AG08395 (cell line): Measurements from ENCODE around the gene MLXIPL.
"Not testable (repeated sequence)": the region's sequence is repeated elsewhere in the genome, so short reads cannot be mapped to it uniquely, and the experiment has no call there.

Experiments
- DNase-seq: peaks from one replicate; pipeline ENCODE4 v3.0.0; 2012; ENCODE audit warnings: mixed read lengths, low spot score

The MLXIPL gene, protein sequence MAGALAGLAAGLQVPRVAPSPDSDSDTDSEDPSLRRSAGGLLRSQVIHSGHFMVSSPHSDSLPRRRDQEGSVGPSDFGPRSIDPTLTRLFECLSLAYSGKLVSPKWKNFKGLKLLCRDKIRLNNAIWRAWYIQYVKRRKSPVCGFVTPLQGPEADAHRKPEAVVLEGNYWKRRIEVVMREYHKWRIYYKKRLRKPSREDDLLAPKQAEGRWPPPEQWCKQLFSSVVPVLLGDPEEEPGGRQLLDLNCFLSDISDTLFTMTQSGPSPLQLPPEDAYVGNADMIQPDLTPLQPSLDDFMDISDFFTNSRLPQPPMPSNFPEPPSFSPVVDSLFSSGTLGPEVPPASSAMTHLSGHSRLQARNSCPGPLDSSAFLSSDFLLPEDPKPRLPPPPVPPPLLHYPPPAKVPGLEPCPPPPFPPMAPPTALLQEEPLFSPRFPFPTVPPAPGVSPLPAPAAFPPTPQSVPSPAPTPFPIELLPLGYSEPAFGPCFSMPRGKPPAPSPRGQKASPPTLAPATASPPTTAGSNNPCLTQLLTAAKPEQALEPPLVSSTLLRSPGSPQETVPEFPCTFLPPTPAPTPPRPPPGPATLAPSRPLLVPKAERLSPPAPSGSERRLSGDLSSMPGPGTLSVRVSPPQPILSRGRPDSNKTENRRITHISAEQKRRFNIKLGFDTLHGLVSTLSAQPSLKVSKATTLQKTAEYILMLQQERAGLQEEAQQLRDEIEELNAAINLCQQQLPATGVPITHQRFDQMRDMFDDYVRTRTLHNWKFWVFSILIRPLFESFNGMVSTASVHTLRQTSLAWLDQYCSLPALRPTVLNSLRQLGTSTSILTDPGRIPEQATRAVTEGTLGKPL

DNA sequence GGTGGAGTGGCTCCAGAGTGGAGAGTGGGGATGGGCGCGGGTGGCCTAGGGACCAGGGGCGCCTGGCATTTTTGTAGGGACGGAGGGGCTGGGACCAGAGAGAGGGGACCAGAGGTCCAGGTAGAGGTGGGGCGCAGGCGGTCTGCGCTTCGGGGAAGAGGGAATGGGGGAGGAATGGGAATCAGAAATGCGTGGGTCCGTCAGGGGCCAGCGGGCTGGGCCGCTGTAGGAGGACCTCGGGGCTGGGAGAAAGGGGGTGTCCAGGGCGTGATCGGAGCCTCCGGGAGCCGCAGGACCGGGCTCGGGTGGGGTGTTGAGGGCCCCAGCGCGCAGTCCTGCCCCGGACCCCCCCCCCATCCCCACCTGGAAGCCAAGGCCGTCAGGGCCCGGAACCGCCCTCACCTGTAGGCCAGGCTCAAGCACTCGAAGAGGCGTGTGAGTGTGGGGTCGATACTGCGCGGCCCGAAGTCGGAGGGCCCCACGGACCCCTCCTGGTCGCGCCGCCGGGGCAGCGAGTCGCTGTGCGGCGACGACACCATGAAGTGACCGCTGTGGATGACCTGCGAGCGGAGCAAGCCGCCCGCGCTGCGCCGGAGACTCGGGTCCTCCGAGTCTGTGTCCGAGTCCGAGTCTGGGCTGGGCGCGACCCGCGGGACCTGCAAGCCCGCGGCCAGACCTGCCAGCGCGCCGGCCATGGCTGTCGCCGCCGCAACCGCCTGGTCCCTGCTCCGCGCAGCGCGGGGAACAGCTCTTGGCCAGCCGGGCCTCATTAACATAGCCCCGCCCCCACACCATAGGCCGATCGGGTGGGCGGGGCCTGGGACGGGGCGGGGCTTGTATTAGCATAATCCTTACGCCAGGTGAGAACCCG is at the start of gene MLXIPL:
MLXIPL (minus strand) TSS at position 725 of the 871 bp plus-strand sequence; CDS start at position 695, 30 bp downstream.
- peak; percentile 90 for DNase-seq

DNA sequence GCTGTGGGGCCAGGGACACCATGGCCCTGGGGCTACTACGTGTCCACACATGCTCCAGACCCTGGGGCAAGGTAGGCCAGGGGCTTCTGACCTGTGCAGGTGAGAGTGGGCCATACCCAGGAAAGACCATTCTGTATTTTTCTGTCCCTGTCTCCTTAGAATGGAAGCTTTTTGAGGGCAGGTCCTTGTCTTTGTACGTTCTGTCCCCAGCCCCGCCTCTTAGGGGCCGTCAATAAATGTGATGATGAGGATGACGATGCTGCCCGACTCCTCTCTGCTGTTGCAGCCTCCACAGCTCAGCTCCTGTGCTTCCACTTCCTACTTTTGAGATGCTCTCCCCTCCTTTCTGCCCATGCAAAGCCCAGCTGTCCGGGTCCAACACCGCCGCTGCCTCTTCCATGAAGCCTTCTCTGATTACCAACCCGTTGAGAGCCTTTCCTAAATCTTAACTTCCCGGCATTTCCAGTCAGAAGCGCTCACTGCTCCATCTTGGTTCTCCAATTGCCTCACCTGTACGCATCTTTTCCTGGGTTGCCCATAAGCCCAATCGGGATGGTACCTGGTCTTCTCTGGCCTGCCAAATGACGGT is 47.6 kb upstream of the MLXIPL start:
- DNase-seq = no peak

DNA sequence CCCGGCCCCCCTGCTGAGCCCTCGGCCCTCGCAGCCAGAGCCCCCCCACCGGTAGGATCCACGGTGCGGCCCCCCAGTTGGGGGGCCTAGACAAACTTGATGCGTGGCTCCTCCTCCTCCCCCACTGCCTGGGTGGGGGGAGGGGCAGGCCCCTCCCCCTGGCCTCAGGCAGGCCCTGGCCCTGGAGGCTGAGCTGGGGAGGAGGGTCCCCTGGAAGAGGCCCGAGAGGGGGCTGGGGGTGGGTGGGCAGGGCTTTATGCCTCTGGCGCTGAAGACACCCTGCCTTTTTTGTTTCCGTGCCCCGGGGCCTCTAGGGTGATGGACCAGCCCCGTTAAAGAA is 47.0 kb upstream of the MLXIPL start:
- DNase-seq = no peak

DNA sequence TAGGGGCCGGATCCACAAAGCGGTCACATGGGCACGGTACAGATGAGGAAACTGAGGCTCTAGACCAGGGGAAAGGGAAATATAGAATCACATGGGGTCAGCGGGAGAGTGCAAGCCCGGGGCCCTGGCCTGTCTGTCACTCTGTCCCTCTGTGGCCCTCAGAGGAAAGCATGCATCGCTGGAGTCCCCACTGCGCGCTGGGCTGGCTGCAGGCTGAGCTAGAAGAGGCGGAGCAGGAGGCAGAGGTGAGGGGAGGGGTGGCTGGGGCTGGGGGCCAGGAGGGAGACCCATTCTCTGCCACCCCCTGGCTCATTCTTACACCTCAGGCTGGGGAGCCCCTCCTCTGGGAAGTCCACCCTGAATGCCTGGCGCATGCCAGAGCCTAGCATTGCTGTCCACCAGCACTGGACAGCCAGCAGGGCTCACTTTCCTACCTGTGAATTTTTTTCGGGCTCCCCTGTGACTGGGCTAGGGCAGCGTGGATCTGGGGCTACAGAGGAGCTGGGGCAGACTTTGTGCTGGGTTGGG is 45.6 kb upstream of the MLXIPL start:
- DNase-seq = no peak

DNA sequence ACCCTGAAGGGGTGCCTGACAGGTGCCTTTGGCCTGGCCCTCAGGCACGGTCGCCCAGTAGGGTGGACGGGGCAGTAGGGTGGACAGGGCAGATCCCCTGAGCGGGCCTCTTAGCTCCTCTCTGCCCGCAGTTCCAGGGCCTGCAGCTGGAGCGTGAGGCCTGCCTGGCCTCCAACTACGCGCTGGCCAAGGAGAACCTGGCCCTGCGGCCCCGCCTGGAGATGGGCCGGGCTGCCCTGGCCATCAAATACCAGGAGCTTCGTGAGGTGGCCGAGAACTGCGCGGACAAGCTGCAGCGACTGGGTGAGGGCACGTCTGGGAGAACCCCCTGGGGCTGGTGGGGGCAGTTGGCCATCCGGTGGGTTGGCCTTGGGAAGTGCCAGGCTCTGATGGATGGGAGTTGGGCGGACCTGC is 45.0 kb upstream of the MLXIPL start:
- DNase-seq = no peak

DNA sequence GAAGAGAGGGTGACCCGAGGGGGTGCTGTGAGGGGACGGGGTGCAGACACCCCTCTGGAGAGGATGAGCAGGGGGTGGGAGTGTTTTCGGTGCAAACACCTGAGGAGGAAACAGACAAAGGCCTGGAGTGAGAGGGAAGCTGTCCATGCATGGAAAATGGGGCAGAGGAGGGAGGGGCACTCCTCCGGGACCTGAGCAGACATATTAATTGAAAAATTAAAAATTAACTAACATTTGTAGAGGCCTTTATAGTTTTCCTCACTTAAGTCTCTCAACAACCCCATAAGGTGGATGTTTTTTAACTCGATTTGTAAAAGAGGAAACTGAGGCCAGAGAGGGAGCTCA is 44.5 kb upstream of the MLXIPL start:
- no peak for DNase-seq

DNA sequence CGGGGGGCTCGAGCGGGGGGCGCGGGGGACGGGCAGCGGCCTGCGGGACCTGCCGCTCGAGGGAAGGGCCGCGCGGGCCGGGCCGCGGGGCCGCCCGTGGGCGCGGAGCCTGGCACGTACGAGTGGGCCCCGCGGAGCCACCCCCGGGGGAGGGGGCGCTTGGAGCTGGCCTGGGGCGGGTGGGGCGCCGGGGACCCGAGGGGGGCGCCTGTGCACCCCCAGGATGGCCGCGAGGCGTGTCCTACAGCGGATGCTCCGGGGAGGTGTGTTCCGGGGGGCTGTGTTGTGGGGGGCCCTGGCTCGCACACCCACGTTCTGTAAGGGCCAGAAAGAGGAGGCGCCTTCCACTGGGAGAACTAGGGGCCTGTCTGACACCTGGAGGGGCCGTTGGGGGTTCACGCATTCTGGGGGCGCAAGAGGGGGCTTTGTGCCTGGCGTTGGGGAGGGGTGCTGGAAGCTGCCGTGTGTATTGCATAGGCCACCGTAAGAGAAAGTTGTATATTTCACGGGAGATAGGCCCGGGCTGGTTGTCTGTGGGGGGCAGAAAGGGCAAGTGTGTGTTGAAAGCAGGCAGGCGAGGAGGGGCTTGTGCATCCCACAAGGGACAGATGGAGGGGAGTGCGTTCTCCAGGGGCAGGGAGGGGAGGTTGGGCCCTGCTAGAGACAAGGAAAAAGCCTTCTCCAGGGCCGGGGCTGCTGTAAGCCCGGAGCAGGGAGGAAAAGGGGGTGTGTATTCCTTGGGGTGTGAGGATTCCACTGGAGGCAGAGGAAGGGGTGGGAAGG is 44.0 kb upstream of the MLXIPL start:
- peak; percentile 22 for DNase-seq

DNA sequence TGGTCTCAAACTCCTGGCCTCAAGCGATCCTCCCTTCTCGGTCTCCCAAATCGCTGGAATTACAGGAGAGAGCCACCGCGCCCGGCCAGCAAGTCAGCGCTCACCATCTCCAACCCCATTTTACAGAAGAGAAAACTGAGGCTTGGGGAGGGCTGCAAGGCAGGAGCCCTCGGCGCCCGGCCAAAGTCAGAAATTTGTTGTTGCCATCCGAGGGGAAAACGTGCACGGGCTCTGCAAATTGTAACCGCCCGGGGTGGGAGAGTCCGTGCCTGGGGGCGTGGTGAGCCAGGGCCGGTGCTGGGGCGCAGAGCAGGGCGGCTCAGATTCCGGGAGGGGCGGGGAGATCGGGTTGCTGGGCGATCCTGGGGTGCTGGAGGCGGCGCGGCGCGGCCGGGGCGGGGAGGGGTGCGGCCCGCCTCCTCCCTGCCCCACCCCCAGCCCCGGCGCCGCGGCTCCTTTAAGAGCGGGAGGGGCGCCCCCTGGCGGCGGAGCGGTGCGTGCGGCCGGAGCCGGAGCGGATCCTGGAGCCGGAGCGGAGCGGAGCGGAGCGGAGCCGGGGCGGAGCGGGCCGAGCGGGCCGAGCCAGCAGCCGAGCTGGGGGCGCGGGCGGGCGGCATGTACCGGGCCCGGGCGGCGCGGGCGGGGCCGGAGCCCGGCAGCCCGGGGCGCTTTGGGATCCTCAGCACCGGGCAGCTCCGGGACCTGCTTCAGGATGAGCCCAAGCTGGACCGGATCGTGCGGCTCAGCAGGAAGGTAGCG is 43.2 kb upstream of the MLXIPL start, which contains the start of gene VPS37D:
VPS37D (plus strand) TSS at position 488 of the 759 bp plus-strand sequence; CDS start at position 616, 128 bp downstream.
- DNase-seq = peak; percentile 97

DNA sequence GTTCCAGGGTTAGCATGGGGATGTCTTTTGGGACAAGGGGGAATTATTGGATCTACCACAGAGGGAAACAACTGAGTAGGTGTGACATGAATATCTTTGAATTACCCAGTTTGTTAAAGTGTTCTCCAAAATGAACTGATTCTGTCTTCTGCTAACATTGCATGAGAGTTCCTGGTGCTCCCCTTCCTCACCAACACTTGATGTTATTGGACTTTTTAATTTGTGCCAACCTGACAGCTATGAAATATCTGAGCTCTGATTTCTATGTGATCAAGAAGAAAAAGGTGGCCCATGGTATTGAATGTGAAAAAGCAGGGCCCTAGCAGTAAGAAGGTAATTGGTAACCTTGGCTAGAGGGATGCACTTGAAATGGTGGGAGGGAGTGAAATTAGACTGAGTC is 38.7 kb upstream of the MLXIPL start:
- DNase-seq = no peak

DNA sequence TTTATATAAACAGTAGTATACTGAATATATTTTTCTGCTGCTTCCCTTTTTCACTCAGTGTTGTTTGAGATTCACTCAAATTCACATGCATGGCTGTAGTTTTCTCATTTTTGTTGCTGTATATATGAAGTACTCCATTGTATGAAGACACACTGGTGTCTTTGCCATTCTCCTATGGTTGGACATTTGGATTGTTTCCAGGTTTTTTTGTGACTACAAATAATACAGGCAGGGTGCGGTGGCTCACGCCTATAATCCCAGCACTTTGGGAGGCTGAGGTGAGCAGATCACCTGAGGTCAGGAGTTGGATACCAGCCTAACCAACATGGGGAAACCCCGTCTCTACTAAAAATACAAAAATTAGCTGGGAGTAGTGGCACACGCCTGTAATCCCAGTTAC is 36.3 kb upstream of the MLXIPL start:
- not testable (repeated sequence) for DNase-seq

DNA sequence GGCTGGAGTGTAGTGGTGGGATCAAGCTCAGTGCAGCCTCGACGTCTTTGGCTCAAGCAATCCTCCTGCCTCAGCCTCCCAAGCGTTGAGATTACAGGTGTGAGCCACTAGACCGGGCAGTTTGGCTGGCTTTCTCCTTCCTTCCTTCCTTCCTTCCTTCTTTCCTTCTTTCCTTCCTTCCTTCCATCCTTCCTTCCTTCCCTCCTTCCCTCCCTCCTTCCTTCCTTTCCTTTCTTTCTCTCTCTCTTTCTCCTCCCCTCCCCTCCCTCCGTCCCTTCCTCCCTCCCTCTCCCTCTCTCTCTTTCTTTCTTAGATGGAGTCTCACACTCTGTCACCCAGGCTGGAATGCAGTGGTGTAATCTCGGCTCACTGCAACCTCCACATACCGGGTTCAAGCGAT is 35.7 kb upstream of the MLXIPL start:
- no peak for DNase-seq

DNA sequence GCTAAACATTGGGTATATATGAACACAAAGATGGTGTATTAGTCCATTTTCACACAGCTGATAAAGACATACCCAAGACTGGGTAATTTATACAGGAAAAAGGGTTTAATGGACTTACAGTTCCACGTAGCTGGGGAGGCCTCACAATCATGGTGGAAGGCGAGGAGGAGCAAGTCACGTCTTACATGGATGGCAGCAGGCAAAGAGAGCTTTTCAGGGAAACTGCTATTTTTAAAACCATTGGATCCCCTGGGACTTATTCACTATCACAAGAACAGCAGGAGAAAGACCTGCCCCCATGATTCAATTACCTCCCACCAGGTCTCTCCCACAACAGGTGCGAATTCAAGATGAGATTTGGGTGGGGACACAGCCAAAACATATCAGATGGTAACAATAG is 31.0 kb upstream of the MLXIPL start:
- DNase-seq = not testable (repeated sequence)

DNA sequence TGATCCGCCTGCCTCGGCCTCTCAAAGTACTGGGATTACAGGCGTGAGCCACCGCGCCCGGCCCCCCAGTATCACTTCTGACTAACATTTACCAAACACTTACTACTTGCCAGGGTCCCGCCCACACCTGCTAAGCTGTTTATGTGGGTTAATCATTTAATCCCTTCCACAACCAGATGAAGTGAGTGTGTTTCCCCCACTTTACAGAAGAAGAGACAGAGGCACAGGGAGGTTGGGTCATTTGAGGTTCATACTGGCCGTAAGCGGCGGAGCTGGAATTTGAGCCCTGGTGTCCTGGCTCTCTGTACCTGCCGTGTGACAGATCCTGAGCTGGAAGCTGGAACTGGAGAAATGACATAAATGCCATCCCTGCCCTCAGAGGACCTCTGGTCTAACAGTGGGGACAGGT is 28.2 kb upstream of the MLXIPL start:
- DNase-seq = no peak

DNA sequence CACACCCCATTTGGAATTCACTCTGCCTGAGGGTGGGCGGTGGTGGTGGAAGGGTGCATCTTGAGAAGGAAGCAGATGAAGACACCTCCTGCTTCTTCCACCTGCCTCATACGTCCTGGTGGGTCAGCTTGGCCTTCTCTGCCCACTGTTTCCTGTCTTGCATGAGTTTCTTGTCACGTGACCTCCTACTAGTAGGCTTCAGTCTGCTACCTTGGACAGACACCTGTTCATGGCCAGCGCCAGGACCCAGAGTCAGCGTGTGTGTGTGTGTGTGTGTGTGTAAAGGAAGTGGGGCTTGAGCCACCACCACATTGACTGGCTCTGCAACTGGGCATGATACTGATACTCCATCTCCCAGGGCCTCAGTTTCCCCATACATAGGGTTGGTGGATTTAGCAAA is 26.2 kb upstream of the MLXIPL start:
- no peak for DNase-seq

DNA sequence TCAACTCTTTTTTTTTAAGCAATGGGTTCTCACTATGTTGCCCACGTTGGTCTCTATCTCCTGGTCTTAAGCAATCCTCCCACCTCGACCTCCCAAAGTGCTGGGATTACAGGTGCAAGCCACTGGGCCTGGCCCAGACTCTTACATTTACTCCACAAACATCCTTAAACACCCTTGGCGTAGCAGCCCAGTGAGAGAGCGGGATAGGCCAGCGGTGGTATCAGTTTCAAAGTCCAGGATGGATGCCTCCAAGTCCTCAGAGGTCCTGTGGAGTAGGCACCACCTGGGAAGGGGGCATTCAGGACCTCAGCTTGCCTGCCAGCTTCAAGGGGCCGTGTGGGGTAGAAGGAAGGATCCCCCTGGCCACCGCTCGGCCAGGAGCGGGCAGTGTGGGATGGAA is 25.3 kb upstream of the MLXIPL start:
- DNase-seq = no peak

DNA sequence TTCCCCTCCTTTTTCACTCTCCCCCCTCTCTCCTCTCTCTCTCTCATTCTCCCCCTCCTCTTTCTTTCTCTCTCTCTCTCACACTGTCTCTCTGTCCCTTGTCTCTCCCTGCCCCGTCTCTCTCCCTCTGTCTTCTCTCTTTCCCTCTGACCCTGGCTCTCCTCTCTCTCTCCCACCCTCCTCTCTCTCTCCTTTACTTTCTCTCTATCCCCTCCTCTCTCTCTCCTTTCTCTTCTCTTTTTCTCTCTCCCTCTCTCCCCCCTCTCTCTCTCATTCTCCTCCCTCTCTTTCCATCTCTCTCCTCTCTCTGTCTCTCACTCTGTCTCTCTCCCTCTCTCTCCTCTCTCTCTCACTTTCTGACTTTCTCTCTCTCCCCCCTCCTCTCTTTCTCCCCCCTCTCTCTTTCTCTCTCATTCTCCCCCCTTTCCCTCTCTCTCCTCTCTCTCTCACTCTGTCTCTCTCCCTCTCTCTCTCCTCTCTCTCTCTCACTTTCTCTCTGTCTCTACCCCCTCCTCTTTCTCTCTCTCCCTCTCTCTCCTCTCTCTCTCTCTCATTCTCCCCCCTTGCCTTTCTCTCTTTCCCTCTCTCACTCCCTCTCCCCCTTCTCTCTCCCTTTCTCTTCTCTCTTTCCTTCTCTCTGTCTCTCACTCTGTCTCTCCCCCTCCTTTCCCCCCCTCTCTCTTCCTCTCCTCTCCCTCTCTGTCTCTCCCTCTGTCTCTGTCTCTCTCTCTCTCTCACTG is 24.4 kb upstream of the MLXIPL start:
- DNase-seq = no peak

DNA sequence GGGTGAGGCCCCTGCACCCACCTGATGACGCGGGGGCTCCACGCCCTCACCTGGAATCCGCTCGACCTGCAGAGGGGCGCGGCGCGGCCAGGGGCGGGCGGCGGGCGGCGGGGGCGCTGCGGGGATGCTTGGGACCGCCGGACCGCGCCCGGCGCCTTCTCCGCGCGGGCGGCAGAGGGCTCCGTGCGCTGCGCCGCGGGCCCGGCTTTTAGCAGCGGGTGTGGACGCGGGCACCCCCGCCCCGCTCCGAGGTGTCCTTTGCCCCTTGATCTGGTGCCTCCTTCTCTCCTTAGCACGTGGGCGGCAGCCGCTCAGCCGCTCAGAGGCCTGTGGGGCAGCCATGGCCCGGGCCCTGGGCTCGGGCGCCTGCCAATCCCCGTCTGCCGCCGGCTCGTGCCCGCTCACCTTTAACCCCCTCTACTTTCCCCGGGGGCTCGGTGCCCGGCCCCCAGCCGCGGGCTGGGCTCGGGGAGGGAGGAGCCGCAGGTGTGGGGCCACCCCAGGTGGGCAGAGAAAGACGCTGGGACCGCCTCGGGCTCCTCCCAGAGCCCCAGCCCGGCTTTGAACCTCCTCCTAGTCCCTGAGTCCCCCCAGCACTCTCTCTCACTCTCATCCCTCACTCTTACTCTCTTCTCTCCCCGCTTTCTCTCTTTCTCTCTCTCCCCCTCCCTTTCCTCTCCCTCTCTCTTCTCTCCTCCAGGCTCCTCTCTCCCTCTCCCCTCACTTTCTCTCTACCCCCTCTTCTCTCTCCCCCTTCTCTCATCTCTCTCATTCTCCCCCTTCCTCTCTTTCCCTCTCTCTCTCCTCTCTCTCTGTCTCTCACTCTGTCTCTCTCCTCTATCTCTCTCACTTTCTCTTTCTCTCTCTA is 23.6 kb upstream of the MLXIPL start:
- DNase-seq = no peak
